ENCODE data around the gene SLC6A4. TPM values are rescaled to one million over a fixed set of nuclear protein-coding genes. Genes with fewer than 3 reads are reported as not detected.

The SLC6A4 gene
- polyA plus RNA-seq, 3 donors = not detected

- Histone ChIP-seq H3K4me1 (ENCODE audit: control insufficient read depth in 1 of 2, insufficient read depth in 2 of 2, low read length in 2 of 2) (peaks cover 0 to 1% of the 10 kb centered on the region in 2 donors), H3K4me3 (replicated peaks in 1 of 3; ENCODE audit: low read depth in 2 of 3, low read length in 3 of 3) (no peak overlapping the region), H4K20me1 (ENCODE audit: insufficient read depth, low read length) (no peaks in the 10 kb centered on the region), H2AFZ (ENCODE audit: insufficient read depth, low read depth, low read length, poor library complexity, severe bottlenecking) (no peak overlapping the region), H3K27ac (ENCODE audit: low read depth in 1 of 2, low read length in 2 of 2) (no peak overlapping the region), H3K27me3 (ENCODE audit: control insufficient read depth in 2 of 2, insufficient read depth in 2 of 2, low read length in 2 of 2) (no peaks in the 10 kb centered on the region), H3K9ac (ENCODE audit: insufficient read depth, low read length, poor library complexity, severe bottlenecking) (no peak overlapping the region), H3K79me2 (ENCODE audit: insufficient read depth, low read length) (no peaks in the 10 kb centered on the region), H3K36me3 (replicated peaks in 1 of 2; ENCODE audit: control insufficient read depth in 1 of 2, insufficient read depth in 2 of 2, low read length in 2 of 2) (no peaks in the 10 kb centered on the region), H3K4me2 (replicated peaks; ENCODE audit: extremely low read depth, low read length, poor library complexity, severe bottlenecking) (no peak overlapping the region), H3K9me3 (replicated peaks in 1 of 2; ENCODE audit: control insufficient read depth in 1 of 2, insufficient read depth in 1 of 2, low read length in 2 of 2) (no peaks in the 10 kb centered on the region)
- DNase-seq = no peak
- Mint-ChIP-seq H3K36me3 (no peaks in the 10 kb centered on the region), H3K4me3 (no peak overlapping the region), H3K27me3 (ENCODE audit: low read depth in 3 of 3) (peaks cover 5 to 9% (median 7%) of the 10 kb centered on the region in 3 donors), H3K27ac (no peak overlapping the region), H3K4me1 (peaks cover under 1% of the 10 kb centered on the region), H3K9me3 (peaks cover 0 to 1% (median 0%) of the 10 kb centered on the region in 7 donors)
- no peak for TF ChIP-seq CTCF (IDR thresholded peaks at IDR 0.05)
- intact Hi-C loops (cut with micrococcal nuclease) = no loop called here
- WGBS (ENCODE audit: insufficient coverage) = 90% methylated on average over 10 of the region's 13 CpGs
These were observed 12.7 kb downstream of the SLC6A4 start for GRCh38 chr17:30222721-30223175.

- Mint-ChIP-seq H3K27me3 (ENCODE audit: low read depth in 3 of 3) (peaks cover 5 to 10% (median 9%) of the 10 kb centered on the region in 3 donors), H3K4me3 (no peak overlapping the region)
- no peak for DNase-seq
These were observed 13.2 kb downstream of the SLC6A4 start for GRCh38 chr17:30222251-30222650.

More at GRCh38 chr17:30222251-30222650, 13.2 kb downstream of the SLC6A4 start:
- no peak overlapping the region for H2AFZ ChIP-seq (ENCODE audit: insufficient read depth, low read depth, low read length, poor library complexity, severe bottlenecking)
- no peaks in the 10 kb centered on the region for H3K9me3 ChIP-seq (replicated peaks in 1 of 2; ENCODE audit: control insufficient read depth in 1 of 2, insufficient read depth in 1 of 2, low read length in 2 of 2)
- intact Hi-C loops (cut with micrococcal nuclease) = no loop called here
- Mint-ChIP-seq H3K27ac (no peak overlapping the region), H3K4me1 (no peaks in the 10 kb centered on the region), H3K9me3 (peaks cover 0 to 1% (median 0%) of the 10 kb centered on the region in 7 donors), H3K36me3 (no peaks in the 10 kb centered on the region)
- H3K4me3 ChIP-seq (replicated peaks in 1 of 3; ENCODE audit: low read depth in 2 of 3, low read length in 3 of 3) = no peak overlapping the region
- no peaks in the 10 kb centered on the region for H3K36me3 ChIP-seq (replicated peaks in 1 of 2; ENCODE audit: control insufficient read depth in 1 of 2, insufficient read depth in 2 of 2, low read length in 2 of 2)
- H4K20me1 ChIP-seq (ENCODE audit: insufficient read depth, low read length) = no peaks in the 10 kb centered on the region
- 100% methylated on average over 1 of the region's 4 CpGs for WGBS (ENCODE audit: insufficient coverage)
- no peaks in the 10 kb centered on the region for H3K79me2 ChIP-seq (ENCODE audit: insufficient read depth, low read length)
- no peaks in the 10 kb centered on the region for H3K27me3 ChIP-seq (ENCODE audit: control insufficient read depth in 2 of 2, insufficient read depth in 2 of 2, low read length in 2 of 2)
- H3K9ac ChIP-seq (ENCODE audit: insufficient read depth, low read length, poor library complexity, severe bottlenecking) = no peak overlapping the region
- TF ChIP-seq CTCF (IDR thresholded peaks at IDR 0.05) = no peak
- no peak overlapping the region for H3K4me2 ChIP-seq (replicated peaks; ENCODE audit: extremely low read depth, low read length, poor library complexity, severe bottlenecking)
- H3K4me1 ChIP-seq (ENCODE audit: control insufficient read depth in 1 of 2, insufficient read depth in 2 of 2, low read length in 2 of 2) = no peaks in the 10 kb centered on the region
- no peak overlapping the region for H3K27ac ChIP-seq (ENCODE audit: low read depth in 1 of 2, low read length in 2 of 2)

All from CD14-positive monocyte (primary cell).